Neutrophil (primary cell): Measurements from ENCODE around the gene ABLIM1.

Source experiments
- H3K27ac ChIP-seq: fragments of 200-600 bp; sonication (generic); 2 replicates; pipeline ENCODE4 v1.5.1; 2016; ENCODE audit warnings: mild to moderate bottlenecking, moderate library complexity
- H3K27me3 ChIP-seq: fragments of 200-600 bp; sonication (generic); 2 replicates; pipeline ENCODE4 v1.6.0; 2016; ENCODE audit warnings: mild to moderate bottlenecking
- H3K36me3 ChIP-seq: fragments of 200-600 bp; sonication (generic); 2 replicates; pipeline ENCODE4 v1.5.1; 2017
- H3K4me1 ChIP-seq, 2 experiments: fragments of 200-600 bp in 1 of 2; sonication (generic) in 1 of 2; 1 replicate in 1 of 2; 2 replicates in 1 of 2; pipeline versions ENCODE4 v1.5.1 to v1.6.1; 2013 to 2016; ENCODE audit warnings: low read depth in 1 of 2, low read length in 1 of 2, mild to moderate bottlenecking in 1 of 2, moderate library complexity in 1 of 2; ENCODE audit not compliant: control insufficient read depth in 1 of 2, insufficient read depth in 1 of 2
- H3K4me3 ChIP-seq, 2 experiments: fragments of 200-600 bp in 1 of 2; sonication (generic) in 1 of 2; 1 replicate in 1 of 2; 2 replicates in 1 of 2; pipeline ENCODE4 v1.5.1; 2013 to 2016; ENCODE audit warnings: low read depth in 1 of 2, low read length in 1 of 2, mild to moderate bottlenecking in 1 of 2, moderate library complexity in 1 of 2
- H3K9me3 ChIP-seq: fragments of 200-600 bp; sonication (generic); 2 replicates; pipeline ENCODE4 v1.5.1; 2016
- CTCF ChIP-seq: fragments of 200-600 bp; sonication (generic); IDR thresholded peaks from 2 replicates; pipeline ENCODE4 v1.5.1; 2016; ENCODE audit warnings: antibody characterized with exemption

Gene ABLIM1

GRCh38 chr10:114487815-114488536 lies 170.1 kb downstream of the ABLIM1 start:
- Histone ChIP-seq H3K9me3 (no peaks in the 10 kb centered on the region), H3K27me3 (no peaks in the 10 kb centered on the region), H3K36me3 (no peaks in the 10 kb centered on the region), H3K27ac (no peak overlapping the region), H3K4me3 (no peak overlapping the region), H3K4me1 (no peaks in the 10 kb centered on the region)
- TF ChIP-seq CTCF = no peak

- no peaks in the 10 kb centered on the region for H3K27me3 ChIP-seq
- H3K27ac ChIP-seq = no peak overlapping the region
- no peak for TF ChIP-seq CTCF
- H3K36me3 ChIP-seq = no peaks in the 10 kb centered on the region
- no peaks in the 10 kb centered on the region for H3K4me1 ChIP-seq
- no peaks in the 10 kb centered on the region for H3K9me3 ChIP-seq
- no peak overlapping the region for H3K4me3 ChIP-seq
Observed at GRCh38 chr10:114486938-114487814, 170.9 kb downstream of the ABLIM1 start.

GRCh38 chr10:114485696-114486400 lies 172.2 kb downstream of the ABLIM1 start:
- Histone ChIP-seq H3K27ac (no peak overlapping the region), H3K27me3 (no peaks in the 10 kb centered on the region), H3K36me3 (no peaks in the 10 kb centered on the region), H3K9me3 (no peaks in the 10 kb centered on the region), H3K4me3 (no peak overlapping the region), H3K4me1 (no peaks in the 10 kb centered on the region)
- no peak for TF ChIP-seq CTCF

GRCh38 chr10:114483575-114483974 lies 174.5 kb downstream of the ABLIM1 start:
- H3K36me3 ChIP-seq = no peaks in the 10 kb centered on the region
- no peak for TF ChIP-seq CTCF

GRCh38 chr10:114482480-114483304 lies 175.4 kb downstream of the ABLIM1 start:
- no peak for TF ChIP-seq CTCF
- Histone ChIP-seq H3K4me1 (no peaks in the 10 kb centered on the region), H3K27me3 (no peaks in the 10 kb centered on the region), H3K36me3 (no peaks in the 10 kb centered on the region), H3K27ac (no peak overlapping the region), H3K4me3 (no peak overlapping the region), H3K9me3 (no peaks in the 10 kb centered on the region)

More at GRCh38 chr10:114483575-114483974, 174.5 kb downstream of the ABLIM1 start:
- Histone ChIP-seq H3K27me3 (no peaks in the 10 kb centered on the region), H3K27ac (no peak overlapping the region), H3K9me3 (no peaks in the 10 kb centered on the region), H3K4me1 (no peaks in the 10 kb centered on the region), H3K4me3 (no peak overlapping the region)
